OCI-LY3 (cell line): ENCODE data around the gene SYNE3.

Source experiments
- EZH2phosphoT487 ChIP-seq: fragments of 200-600 bp; shearing (Covaris generic); IDR thresholded peaks from 2 replicates; pipeline ENCODE4 v1.6.1; 2018; ENCODE audit warnings: antibody characterized with exemption, mixed run types, low read depth
- TF ChIP-seq, protein P1 (sequence below): fragments of 200-600, 300-600 bp; sonication (generic); IDR thresholded peaks from 2 replicates; pipeline ENCODE4 v1.5.1; 2014; ENCODE audit warnings: antibody characterized with exemption, low read length, low read depth

DNA sequence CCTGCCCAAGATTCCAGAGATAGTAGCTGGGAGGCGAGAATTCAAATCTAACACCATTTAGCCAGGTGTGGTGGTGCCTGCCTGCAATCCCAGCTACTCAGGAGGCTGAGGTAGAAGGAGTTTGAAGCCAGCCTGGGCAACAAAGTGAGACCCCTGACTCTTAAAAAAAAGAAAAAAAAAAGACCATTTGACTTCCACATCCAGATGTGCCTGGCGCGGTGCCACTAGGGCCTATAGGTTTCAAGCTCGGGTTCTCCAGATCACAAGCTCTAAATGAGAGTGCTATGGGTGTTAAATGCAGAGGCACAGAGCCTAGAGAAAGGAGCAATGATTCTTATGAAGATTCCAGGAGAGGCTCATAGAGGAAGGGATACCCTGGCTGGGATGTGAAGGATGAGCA is 22.5 kb downstream of the SYNE3 start:
- TF ChIP-seq, protein P1, sequence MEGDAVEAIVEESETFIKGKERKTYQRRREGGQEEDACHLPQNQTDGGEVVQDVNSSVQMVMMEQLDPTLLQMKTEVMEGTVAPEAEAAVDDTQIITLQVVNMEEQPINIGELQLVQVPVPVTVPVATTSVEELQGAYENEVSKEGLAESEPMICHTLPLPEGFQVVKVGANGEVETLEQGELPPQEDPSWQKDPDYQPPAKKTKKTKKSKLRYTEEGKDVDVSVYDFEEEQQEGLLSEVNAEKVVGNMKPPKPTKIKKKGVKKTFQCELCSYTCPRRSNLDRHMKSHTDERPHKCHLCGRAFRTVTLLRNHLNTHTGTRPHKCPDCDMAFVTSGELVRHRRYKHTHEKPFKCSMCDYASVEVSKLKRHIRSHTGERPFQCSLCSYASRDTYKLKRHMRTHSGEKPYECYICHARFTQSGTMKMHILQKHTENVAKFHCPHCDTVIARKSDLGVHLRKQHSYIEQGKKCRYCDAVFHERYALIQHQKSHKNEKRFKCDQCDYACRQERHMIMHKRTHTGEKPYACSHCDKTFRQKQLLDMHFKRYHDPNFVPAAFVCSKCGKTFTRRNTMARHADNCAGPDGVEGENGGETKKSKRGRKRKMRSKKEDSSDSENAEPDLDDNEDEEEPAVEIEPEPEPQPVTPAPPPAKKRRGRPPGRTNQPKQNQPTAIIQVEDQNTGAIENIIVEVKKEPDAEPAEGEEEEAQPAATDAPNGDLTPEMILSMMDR: no peak
- TF ChIP-seq EZH2phosphoT487: no peak
